ENCODE results near the gene PRR5L. TPM values are rescaled to one million over a fixed set of nuclear protein-coding genes. Genes with fewer than 3 reads are reported as not detected.

The PRR5L gene
- polyA plus RNA-seq, 1 of the 3 experiments (the other 2 are of a cell fraction): 0.46 TPM

DNA sequence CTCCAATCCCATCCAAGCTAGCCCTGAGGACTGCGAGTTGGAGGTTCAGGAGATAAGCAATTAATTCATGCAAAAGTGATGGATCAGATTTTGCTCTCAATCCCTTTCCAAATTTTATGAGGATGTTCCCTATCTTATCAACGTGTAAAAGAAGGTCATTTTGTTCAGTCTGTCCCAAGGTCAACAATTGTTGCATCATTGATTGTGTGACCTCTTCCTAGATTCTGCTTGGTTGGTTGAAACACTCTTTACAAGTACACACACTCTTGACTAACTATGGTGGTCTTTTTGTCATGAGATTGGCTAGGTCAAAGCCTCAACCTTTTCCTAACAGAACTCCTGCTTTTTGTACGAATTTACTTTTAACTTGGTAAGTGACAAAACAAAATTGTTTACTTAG, 48.6 kb upstream of the PRR5L start:
- no peak overlapping the region for H3K4me3 ChIP-seq (ENCODE audit: low read depth in 2 of 2, low read length in 1 of 2)
- H3K27me3 ChIP-seq (ENCODE audit: insufficient read depth): no peaks in the 10 kb centered on the region
- no peaks in the 10 kb centered on the region for H3K36me3 ChIP-seq (replicated peaks in 1 of 2; ENCODE audit: control insufficient read depth in 1 of 2, insufficient read depth in 2 of 2, low read length in 1 of 2)
- 14% methylated on average over 3 of the region's 3 CpGs for WGBS (ENCODE audit: low lambda C conversion rate)
- TF ChIP-seq POLR2AphosphoS5 (IDR thresholded peaks at IDR 0.05; ENCODE audit: low read depth, low read length) (no peak), MEF2A (IDR thresholded peaks at IDR 0.05; ENCODE audit: borderline replicate concordance, low read depth) (no peak), JUND (IDR thresholded peaks at IDR 0.05) (no peak), FOXM1 (IDR thresholded peaks at IDR 0.05; ENCODE audit: low read depth) (no peak), SIN3A (IDR thresholded peaks at IDR 0.05; ENCODE audit: borderline replicate concordance, low read depth, low read length) (no peak), FOSL2 (IDR thresholded peaks at IDR 0.05; ENCODE audit: borderline replicate concordance, low read depth) (no peak), RFX5 (IDR thresholded peaks at IDR 0.05; ENCODE audit: low read length) (no peak), RAD21 (IDR thresholded peaks at IDR 0.05; ENCODE audit: low read length) (no peak), TAF1 (IDR thresholded peaks at IDR 0.05; ENCODE audit: borderline replicate concordance, low read depth, low read length) (no peak), EZH2phosphoT487 (IDR thresholded peaks at IDR 0.05; ENCODE audit: borderline replicate concordance, low read depth) (no peak), RXRA (IDR thresholded peaks at IDR 0.05; ENCODE audit: borderline replicate concordance, low read depth) (no peak), RCOR1 (IDR thresholded peaks at IDR 0.05; ENCODE audit: low read length) (no peak), NFIC (IDR thresholded peaks at IDR 0.05; ENCODE audit: borderline replicate concordance) (no peak), MXI1 (IDR thresholded peaks at IDR 0.05; ENCODE audit: low read depth, low read length) (no peak), EP300 (IDR thresholded peaks at IDR 0.05; ENCODE audit: borderline replicate concordance in 1 of 2, low read depth in 1 of 2, low read length in 1 of 2) (no peak)
- TF ChIP-seq, protein P1, sequence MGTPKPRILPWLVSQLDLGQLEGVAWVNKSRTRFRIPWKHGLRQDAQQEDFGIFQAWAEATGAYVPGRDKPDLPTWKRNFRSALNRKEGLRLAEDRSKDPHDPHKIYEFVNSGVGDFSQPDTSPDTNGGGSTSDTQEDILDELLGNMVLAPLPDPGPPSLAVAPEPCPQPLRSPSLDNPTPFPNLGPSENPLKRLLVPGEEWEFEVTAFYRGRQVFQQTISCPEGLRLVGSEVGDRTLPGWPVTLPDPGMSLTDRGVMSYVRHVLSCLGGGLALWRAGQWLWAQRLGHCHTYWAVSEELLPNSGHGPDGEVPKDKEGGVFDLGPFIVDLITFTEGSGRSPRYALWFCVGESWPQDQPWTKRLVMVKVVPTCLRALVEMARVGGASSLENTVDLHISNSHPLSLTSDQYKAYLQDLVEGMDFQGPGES (IDR thresholded peaks at IDR 0.05; ENCODE audit: low read depth, low read length): no peak
- TF ChIP-seq, protein P2, sequence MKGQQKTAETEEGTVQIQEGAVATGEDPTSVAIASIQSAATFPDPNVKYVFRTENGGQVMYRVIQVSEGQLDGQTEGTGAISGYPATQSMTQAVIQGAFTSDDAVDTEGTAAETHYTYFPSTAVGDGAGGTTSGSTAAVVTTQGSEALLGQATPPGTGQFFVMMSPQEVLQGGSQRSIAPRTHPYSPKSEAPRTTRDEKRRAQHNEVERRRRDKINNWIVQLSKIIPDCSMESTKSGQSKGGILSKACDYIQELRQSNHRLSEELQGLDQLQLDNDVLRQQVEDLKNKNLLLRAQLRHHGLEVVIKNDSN (IDR thresholded peaks at IDR 0.05; ENCODE audit: borderline replicate concordance, low read depth): no peak
- TF ChIP-seq, protein P3, sequence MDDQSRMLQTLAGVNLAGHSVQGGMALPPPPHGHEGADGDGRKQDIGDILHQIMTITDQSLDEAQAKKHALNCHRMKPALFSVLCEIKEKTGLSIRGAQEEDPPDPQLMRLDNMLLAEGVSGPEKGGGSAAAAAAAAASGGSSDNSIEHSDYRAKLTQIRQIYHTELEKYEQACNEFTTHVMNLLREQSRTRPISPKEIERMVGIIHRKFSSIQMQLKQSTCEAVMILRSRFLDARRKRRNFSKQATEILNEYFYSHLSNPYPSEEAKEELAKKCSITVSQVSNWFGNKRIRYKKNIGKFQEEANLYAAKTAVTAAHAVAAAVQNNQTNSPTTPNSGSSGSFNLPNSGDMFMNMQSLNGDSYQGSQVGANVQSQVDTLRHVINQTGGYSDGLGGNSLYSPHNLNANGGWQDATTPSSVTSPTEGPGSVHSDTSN (IDR thresholded peaks at IDR 0.05): no peak
- TF ChIP-seq, protein P4, sequence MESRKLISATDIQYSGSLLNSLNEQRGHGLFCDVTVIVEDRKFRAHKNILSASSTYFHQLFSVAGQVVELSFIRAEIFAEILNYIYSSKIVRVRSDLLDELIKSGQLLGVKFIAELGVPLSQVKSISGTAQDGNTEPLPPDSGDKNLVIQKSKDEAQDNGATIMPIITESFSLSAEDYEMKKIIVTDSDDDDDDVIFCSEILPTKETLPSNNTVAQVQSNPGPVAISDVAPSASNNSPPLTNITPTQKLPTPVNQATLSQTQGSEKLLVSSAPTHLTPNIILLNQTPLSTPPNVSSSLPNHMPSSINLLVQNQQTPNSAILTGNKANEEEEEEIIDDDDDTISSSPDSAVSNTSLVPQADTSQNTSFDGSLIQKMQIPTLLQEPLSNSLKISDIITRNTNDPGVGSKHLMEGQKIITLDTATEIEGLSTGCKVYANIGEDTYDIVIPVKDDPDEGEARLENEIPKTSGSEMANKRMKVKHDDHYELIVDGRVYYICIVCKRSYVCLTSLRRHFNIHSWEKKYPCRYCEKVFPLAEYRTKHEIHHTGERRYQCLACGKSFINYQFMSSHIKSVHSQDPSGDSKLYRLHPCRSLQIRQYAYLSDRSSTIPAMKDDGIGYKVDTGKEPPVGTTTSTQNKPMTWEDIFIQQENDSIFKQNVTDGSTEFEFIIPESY (IDR thresholded peaks at IDR 0.05; ENCODE audit: borderline replicate concordance, low read depth): no peak
- TF ChIP-seq, protein P5, sequence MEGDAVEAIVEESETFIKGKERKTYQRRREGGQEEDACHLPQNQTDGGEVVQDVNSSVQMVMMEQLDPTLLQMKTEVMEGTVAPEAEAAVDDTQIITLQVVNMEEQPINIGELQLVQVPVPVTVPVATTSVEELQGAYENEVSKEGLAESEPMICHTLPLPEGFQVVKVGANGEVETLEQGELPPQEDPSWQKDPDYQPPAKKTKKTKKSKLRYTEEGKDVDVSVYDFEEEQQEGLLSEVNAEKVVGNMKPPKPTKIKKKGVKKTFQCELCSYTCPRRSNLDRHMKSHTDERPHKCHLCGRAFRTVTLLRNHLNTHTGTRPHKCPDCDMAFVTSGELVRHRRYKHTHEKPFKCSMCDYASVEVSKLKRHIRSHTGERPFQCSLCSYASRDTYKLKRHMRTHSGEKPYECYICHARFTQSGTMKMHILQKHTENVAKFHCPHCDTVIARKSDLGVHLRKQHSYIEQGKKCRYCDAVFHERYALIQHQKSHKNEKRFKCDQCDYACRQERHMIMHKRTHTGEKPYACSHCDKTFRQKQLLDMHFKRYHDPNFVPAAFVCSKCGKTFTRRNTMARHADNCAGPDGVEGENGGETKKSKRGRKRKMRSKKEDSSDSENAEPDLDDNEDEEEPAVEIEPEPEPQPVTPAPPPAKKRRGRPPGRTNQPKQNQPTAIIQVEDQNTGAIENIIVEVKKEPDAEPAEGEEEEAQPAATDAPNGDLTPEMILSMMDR (IDR thresholded peaks at IDR 0.05): no peak
- H3K4me1 ChIP-seq (ENCODE audit: control insufficient read depth in 1 of 2, insufficient read depth in 2 of 2, low read depth in 1 of 2, low read length in 1 of 2): peaks cover 7 to 10% of the 10 kb centered on the region in 2 experiments; a peak in 3 of 4 replicates
- no peaks in the 10 kb centered on the region for H3K79me2 ChIP-seq (ENCODE audit: insufficient read depth)
- no peak overlapping the region for H3K9ac ChIP-seq
- H3K9me3 ChIP-seq: no peaks in the 10 kb centered on the region
- no peaks in the 10 kb centered on the region for H3K9me2 ChIP-seq
- no peak for DNase-seq
- ChIA-PET CTCF (interaction anchor here (0.6 to 3.0 kb wide), 7 partner anchors 12 to 426 kb away, joined by 3 to 14 read pairs (median 6); no protein-coding TSS in a partner anchor), POLR2A (no interaction called here)
- H3F3A ChIP-seq (replicated peaks; ENCODE audit: insufficient read depth): no peaks in the 10 kb centered on the region
- H3K4me2 ChIP-seq: no peak overlapping the region
- no peak overlapping the region for H3K27ac ChIP-seq (ENCODE audit: low read depth in 2 of 2, low read length in 1 of 2)
- H2AFZ ChIP-seq (ENCODE audit: low read depth): no peak overlapping the region
- H4K20me1 ChIP-seq (ENCODE audit: insufficient read depth): no peaks in the 10 kb centered on the region

Data from SK-N-SH (cell line).